NT2/D1 (cell line): ENCODE results near the gene PRPF4.

Source experiments
- YY1 ChIP-seq: IDR thresholded peaks from 2 replicates; pipeline ENCODE4 v1.6.1; 2011; ENCODE audit not compliant: insufficient read length, insufficient read depth
- ZNF274 ChIP-seq: IDR thresholded peaks from 2 replicates; pipeline ENCODE4 v1.6.1; 2011; ENCODE audit warnings: mild to moderate bottlenecking, low read depth, low read length

- no peak for TF ChIP-seq YY1
- TF ChIP-seq ZNF274 = no peak
Measured at GRCh38 chr9:113310538-113310937, 35.1 kb downstream of the PRPF4 start.
